Fibroblast of the aortic adventitia (primary cell): ENCODE measurements around the gene AHSP. TPM values are rescaled to one million over a fixed set of nuclear protein-coding genes. Genes with fewer than 3 reads are reported as not detected.
"Not testable (repeated sequence)": the region's sequence is repeated elsewhere in the genome, so short reads cannot be mapped to it uniquely, and the experiment has no call there.

Experiments
- DNase-seq: peaks from one replicate; pipeline ENCODE4 v3.0.0-alpha.2; 2010; ENCODE audit warnings: low read depth
- H3K4me3 ChIP-seq: 2 replicates; pipeline ENCODE4 v1.5.1; 2011; ENCODE audit warnings: low read depth, mild to moderate bottlenecking, control low read depth, low read length, moderate library complexity
- CTCF ChIP-seq: IDR thresholded peaks from 2 replicates; pipeline ENCODE4 v1.5.1; 2011; ENCODE audit warnings: mild to moderate bottlenecking, low read length, control low read depth, inconsistent platforms; ENCODE audit not compliant: insufficient read depth
- total RNA-seq: library from RNA; depleted of rRNA; stranded (reverse); fragments of >200 nt; gene quantifications from 2 replicates; pipeline ENCODE4 v1.2.3, GENCODE V29; 2012; ENCODE audit warnings: low replicate concordance

Gene AHSP
- total RNA-seq, 1 donor, result not detected

DNA sequence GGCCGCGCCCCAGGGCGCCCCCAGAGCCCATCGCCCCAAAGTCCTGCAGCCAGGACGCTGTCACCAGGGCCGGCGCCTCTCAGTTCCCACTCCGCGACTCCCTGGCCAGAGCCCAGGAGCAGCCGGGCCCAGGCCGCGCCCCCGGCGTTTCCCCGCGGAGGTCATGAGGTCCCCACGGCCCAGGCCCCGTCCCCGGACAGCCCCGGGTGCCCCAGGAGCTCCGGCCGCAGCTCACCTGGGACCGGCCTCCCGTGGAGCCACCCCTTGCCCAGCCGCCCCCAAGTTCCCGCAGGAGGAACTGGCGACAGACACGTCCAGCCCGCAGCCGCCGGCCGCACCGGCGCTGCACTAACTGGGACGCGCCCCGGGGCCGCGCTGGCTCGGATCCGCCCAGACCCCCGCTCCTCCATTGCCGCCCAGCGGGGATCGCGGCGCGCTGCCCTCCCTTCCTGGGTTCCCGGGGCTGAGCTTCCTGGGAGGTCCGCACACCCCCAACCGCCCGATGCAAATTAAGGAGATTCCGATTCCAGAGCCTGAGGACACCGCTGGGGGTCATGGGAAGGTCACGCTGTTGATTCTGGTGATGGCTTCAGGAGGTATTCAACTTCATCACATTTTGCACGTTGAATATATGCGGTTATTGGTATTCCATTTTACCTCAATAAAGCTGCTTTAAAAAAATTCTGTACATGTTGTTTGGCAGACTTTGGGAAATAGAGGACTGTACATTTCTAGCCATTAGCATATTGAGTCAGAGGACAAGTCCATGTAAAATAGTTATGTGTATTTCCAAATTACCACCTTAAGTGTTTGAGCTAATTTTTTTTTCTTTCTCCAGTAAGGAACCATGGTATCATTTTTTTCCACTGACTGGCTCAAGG, 9.9 kb downstream of the AHSP start:
- no peak for DNase-seq
- no peak for TF ChIP-seq CTCF
- H3K4me3 ChIP-seq, result no peak overlapping the region

GRCh38 chr16:31538243-31538598, 10.5 kb downstream of the AHSP start:
- DNase-seq, H3K4me3 ChIP-seq: not testable (repeated sequence)

DNA sequence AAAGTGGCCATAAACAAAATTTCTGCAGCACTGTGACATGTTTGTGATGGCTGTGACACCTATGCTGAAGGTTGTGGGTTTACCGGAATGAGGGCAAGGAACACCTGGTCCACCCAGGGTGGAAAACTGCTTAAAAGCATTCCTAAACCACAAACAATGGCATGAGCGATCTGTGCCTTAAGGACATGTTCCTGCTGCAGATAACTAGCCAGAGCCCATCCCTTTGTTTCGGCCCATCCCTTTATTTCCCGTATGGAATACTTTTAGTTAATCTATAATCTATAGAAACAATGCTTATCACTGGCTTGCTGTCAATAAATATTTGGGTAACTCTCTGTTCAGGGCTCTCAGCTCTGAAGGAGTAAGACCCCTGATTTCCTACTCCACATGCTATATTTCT, 12.1 kb downstream of the AHSP start:
- DNase-seq, H3K4me3 ChIP-seq: not testable (repeated sequence)

DNA sequence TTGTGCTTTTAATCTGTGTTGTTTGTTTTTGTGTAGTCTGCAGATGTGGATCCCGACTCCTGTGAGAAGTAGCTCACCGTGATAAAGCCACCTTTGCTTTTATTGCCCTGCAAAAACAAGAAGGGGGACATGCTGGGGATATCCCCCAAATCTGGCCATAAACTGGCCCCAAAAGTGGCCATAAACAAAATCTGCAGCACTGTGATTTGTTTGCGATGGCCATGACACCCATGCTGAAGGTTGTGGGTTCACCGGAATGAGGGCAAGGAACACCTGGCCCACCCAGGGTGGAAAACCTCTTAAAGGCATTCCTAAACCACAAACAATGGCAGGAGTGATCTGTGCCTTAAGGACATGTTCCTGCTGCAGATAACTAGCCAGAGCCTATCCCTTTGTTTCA, 15.1 kb downstream of the AHSP start:
- H3K4me3 ChIP-seq, result no peak overlapping the region
- no peak for TF ChIP-seq CTCF
- no peak for DNase-seq

- no peak for DNase-seq
- TF ChIP-seq CTCF, result no peak
- no peak overlapping the region for H3K4me3 ChIP-seq
Observed at GRCh38 chr16:31561426-31562233, 33.9 kb downstream of the AHSP start.

DNA sequence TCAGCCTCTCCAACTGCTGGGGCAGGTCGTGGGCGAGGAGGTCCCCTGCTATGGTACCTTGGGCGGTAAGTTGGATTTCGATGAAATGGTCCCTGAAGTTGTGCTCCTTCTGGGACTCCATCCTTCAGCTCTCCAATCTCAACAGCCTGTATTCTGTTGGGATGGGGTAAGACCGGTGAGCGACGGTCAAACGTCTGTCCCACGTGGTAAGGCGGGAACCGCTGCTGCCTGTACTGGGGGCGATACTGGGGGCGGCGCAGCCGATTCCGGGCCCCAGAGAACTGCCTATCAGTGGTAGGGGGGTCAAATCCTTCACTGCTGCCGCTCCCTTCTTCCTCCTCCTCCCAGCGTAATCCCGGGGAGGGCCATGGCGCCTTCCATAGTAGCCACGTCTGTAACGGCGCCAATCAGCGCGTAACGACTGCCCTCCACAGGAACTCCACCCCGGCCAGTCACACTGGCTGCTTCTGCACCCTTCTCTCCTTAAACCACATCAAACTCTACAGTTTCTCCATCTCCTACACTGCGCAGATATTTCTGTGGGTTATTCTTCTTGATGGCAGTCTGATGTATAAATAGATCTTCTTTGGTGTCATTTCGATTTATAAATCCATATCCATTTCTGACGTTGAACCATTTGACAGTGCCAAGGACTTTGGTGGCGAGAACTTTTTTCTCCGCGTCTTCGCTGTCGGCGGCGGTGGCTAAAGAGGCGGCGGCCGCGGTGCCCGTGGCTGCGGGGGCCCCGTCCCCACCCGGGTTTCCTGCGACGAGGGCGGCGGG, 41.1 kb downstream of the AHSP start:
- no peak for TF ChIP-seq CTCF
- no peak for DNase-seq
- H3K4me3 ChIP-seq, result no peak overlapping the region

GRCh38 chr16:31569360-31569717, 41.6 kb downstream of the AHSP start:
- no peak for DNase-seq
- no peak overlapping the region for H3K4me3 ChIP-seq
- TF ChIP-seq CTCF, result no peak
